ENCODE data around the gene HERC3.

GRCh38 chr4:88645994-88646393, 53.7 kb downstream of the HERC3 start:
- TF ChIP-seq FOXP2 (optimal IDR thresholded peaks at IDR 0.05; ENCODE audit: control extremely low read depth, extremely low read length, insufficient read depth): no peak
- no peak for TF ChIP-seq EZH2 (IDR thresholded peaks at IDR 0.05)

Measured in SK-N-MC (cell line).